ENCODE data around the gene DGKH.

DNA sequence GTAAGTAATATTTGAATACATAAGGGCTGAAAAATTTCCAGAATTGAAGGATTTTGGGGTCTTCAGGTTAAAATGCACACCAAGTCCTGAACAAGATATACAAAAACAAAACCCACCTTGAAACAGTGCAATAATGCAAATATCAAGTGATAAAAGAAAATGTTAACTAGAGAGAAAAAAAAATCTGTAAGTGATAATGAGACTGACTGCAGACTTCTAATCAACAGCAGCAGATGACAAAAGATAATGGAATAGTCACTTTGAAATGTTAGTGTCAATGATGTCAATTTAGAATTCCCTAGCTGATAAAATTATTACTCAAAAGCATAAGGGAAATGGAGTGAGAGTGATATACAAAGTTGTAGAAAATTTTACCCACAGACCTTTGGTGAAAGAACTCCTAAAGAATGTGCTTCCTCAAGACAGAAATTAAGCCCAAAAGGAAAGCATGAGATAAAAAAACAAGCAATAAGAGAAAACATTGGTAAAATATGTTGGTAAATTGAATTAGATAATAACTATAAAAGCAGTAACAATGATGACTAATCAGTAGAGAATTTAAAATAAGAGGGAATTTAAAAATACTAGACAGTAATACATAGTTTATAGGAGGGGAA, 12.4 kb upstream of the DGKH start:
- TF ChIP-seq, protein P1, sequence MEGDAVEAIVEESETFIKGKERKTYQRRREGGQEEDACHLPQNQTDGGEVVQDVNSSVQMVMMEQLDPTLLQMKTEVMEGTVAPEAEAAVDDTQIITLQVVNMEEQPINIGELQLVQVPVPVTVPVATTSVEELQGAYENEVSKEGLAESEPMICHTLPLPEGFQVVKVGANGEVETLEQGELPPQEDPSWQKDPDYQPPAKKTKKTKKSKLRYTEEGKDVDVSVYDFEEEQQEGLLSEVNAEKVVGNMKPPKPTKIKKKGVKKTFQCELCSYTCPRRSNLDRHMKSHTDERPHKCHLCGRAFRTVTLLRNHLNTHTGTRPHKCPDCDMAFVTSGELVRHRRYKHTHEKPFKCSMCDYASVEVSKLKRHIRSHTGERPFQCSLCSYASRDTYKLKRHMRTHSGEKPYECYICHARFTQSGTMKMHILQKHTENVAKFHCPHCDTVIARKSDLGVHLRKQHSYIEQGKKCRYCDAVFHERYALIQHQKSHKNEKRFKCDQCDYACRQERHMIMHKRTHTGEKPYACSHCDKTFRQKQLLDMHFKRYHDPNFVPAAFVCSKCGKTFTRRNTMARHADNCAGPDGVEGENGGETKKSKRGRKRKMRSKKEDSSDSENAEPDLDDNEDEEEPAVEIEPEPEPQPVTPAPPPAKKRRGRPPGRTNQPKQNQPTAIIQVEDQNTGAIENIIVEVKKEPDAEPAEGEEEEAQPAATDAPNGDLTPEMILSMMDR (IDR thresholded peaks at IDR 0.05 in 2 of 3, conservative IDR thresholded peaks at IDR 0.05 in 1 of 3; ENCODE audit: borderline replicate concordance in 1 of 3, insufficient read depth in 1 of 3, low read depth in 2 of 3, low read length in 2 of 3) = no peak
- no peak for TF ChIP-seq EZH2phosphoT487 (IDR thresholded peaks at IDR 0.05; ENCODE audit: borderline replicate concordance)

Data from HCT116 (cell line).